Measurements from ENCODE around the gene UBE2R2. TPM values are rescaled to one million over a fixed set of nuclear protein-coding genes. Genes with fewer than 3 reads are reported as not detected.
"Not testable (repeated sequence)": the region's sequence is repeated elsewhere in the genome, so short reads cannot be mapped to it uniquely, and the experiment has no call there.

UBE2R2 gene
- polyA plus RNA-seq, 3 donors: 30.5 to 50.1 (median 37.2) TPM

DNA sequence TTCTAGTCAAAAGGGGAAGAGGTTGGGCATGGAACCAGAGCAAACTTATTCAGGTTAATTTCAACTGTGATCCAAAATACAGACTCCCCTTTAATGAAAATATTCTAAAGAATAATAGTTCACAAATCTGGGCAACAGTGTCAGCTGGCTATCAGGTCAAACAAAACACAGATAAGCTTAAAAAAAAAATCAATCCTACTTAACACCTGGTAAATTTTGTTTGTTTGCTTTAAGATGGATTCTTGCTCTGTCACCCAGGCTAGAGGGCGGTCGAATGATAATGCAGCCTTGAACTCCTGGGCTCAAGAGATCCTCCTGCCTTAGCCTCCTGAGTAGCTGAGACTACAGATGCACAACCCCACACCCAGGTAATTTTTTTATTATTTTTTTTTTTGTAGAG, 142.8 kb downstream of the UBE2R2 start:
- WGBS (ENCODE audit: insufficient coverage): no CpG with 5 or more reads among the region's 2 CpGs
- Histone ChIP-seq H3K79me2 (ENCODE audit: insufficient read depth, low read length) (no peaks in the 10 kb centered on the region), H3K4me2 (replicated peaks; ENCODE audit: extremely low read depth, low read length, poor library complexity, severe bottlenecking) (no peak overlapping the region), H3K36me3 (replicated peaks in 1 of 2; ENCODE audit: control insufficient read depth in 1 of 2, insufficient read depth in 2 of 2, low read length in 2 of 2) (peaks cover 22 to 72% of the 10 kb centered on the region in 2 donors), H3K27ac (ENCODE audit: low read depth in 1 of 2, low read length in 2 of 2) (no peak overlapping the region), H3K4me3 (replicated peaks in 1 of 3; ENCODE audit: low read depth in 2 of 3, low read length in 3 of 3) (no peak overlapping the region), H3K27me3 (ENCODE audit: control insufficient read depth in 2 of 2, insufficient read depth in 2 of 2, low read length in 2 of 2) (no peaks in the 10 kb centered on the region), H3K9ac (ENCODE audit: insufficient read depth, low read length, poor library complexity, severe bottlenecking) (no peak overlapping the region), H4K20me1 (ENCODE audit: insufficient read depth, low read length) (no peaks in the 10 kb centered on the region), H3K9me3 (replicated peaks in 1 of 2; ENCODE audit: control insufficient read depth in 1 of 2, insufficient read depth in 1 of 2, low read length in 2 of 2) (no peaks in the 10 kb centered on the region), H2AFZ (ENCODE audit: insufficient read depth, low read depth, low read length, poor library complexity, severe bottlenecking) (no peak overlapping the region), H3K4me1 (ENCODE audit: control insufficient read depth in 1 of 2, insufficient read depth in 2 of 2, low read length in 2 of 2) (no peaks in the 10 kb centered on the region)
- intact Hi-C loops (cut with micrococcal nuclease): no loop called here
- Mint-ChIP-seq H3K36me3 (peaks cover 48 to 51% of the 10 kb centered on the region in 2 donors), H3K27ac (no peak overlapping the region), H3K4me1 (no peaks in the 10 kb centered on the region), H3K27me3 (ENCODE audit: low read depth in 3 of 3) (no peaks in the 10 kb centered on the region), H3K9me3 (no peaks in the 10 kb centered on the region), H3K4me3 (no peak overlapping the region)
- no peak for DNase-seq
- TF ChIP-seq, protein P1, sequence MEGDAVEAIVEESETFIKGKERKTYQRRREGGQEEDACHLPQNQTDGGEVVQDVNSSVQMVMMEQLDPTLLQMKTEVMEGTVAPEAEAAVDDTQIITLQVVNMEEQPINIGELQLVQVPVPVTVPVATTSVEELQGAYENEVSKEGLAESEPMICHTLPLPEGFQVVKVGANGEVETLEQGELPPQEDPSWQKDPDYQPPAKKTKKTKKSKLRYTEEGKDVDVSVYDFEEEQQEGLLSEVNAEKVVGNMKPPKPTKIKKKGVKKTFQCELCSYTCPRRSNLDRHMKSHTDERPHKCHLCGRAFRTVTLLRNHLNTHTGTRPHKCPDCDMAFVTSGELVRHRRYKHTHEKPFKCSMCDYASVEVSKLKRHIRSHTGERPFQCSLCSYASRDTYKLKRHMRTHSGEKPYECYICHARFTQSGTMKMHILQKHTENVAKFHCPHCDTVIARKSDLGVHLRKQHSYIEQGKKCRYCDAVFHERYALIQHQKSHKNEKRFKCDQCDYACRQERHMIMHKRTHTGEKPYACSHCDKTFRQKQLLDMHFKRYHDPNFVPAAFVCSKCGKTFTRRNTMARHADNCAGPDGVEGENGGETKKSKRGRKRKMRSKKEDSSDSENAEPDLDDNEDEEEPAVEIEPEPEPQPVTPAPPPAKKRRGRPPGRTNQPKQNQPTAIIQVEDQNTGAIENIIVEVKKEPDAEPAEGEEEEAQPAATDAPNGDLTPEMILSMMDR (IDR thresholded peaks at IDR 0.05): no peak

DNA sequence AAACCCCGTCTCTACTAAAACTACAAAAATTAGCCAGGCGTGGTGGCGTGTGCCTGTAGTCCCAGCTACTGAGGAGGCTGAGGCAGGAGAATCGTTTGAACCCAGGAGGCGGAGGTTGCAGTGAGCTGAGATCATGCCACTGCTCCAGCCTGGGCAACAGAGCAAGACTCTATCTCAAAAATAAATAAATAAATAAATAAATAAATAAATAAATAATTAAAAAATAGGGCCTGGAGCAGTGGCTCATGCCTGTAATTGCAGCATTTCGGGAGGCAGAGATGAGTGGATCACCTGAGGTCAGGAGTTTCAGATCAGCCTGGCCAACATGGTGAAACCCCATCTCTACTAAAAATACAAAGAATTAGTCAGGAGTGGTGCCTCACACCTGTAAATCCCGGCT, 145.5 kb downstream of the UBE2R2 start:
- H3K79me2 ChIP-seq (ENCODE audit: insufficient read depth, low read length); H3K9ac ChIP-seq (ENCODE audit: insufficient read depth, low read length, poor library complexity, severe bottlenecking); H3K27ac ChIP-seq (ENCODE audit: low read depth in 1 of 2, low read length in 2 of 2); H3K4me1 Mint-ChIP-seq; H3K4me2 ChIP-seq (replicated peaks; ENCODE audit: extremely low read depth, low read length, poor library complexity, severe bottlenecking); H3K27me3 ChIP-seq (ENCODE audit: control insufficient read depth in 2 of 2, insufficient read depth in 2 of 2, low read length in 2 of 2); intact Hi-C loops (cut with micrococcal nuclease); H3K9me3 ChIP-seq (replicated peaks in 1 of 2; ENCODE audit: control insufficient read depth in 1 of 2, insufficient read depth in 1 of 2, low read length in 2 of 2); H3K27ac Mint-ChIP-seq; H3K9me3 Mint-ChIP-seq; H3K4me1 ChIP-seq (ENCODE audit: control insufficient read depth in 1 of 2, insufficient read depth in 2 of 2, low read length in 2 of 2); H4K20me1 ChIP-seq (ENCODE audit: insufficient read depth, low read length); H3K27me3 Mint-ChIP-seq (ENCODE audit: low read depth in 3 of 3); DNase-seq; H3K4me3 ChIP-seq (replicated peaks in 1 of 3; ENCODE audit: low read depth in 2 of 3, low read length in 3 of 3); H2AFZ ChIP-seq (ENCODE audit: insufficient read depth, low read depth, low read length, poor library complexity, severe bottlenecking); H3K4me3 Mint-ChIP-seq: not testable (repeated sequence)
- H3K36me3 ChIP-seq (replicated peaks in 1 of 2; ENCODE audit: control insufficient read depth in 1 of 2, insufficient read depth in 2 of 2, low read length in 2 of 2): peaks cover 17 to 75% of the 10 kb centered on the region in 2 donors
- WGBS (ENCODE audit: insufficient coverage): no CpG with 5 or more reads among the region's 7 CpGs
- peaks cover 31 to 39% of the 10 kb centered on the region in 2 donors for H3K36me3 Mint-ChIP-seq

All from CD14-positive monocyte (primary cell).